ENCODE data around the gene DDIT4.
"Not testable (repeated sequence)": the region's sequence is repeated elsewhere in the genome, so short reads cannot be mapped to it uniquely, and the experiment has no call there.

The DDIT4 gene

GRCh38 chr10:72276421-72277339 lies 3.0 kb downstream of the DDIT4 start:
- DNase-seq (ENCODE audit: low read depth, low spot score), result no peak
- H3K27me3 ChIP-seq (ENCODE audit: insufficient read depth, insufficient read length), result no peaks in the 10 kb centered on the region
- no peaks in the 10 kb centered on the region for H3K9me3 ChIP-seq (ENCODE audit: insufficient read depth, low read length)
- no peak overlapping the region for H3K4me3 ChIP-seq (ENCODE audit: insufficient read length, low read depth)
- no peak for TF ChIP-seq SUZ12 (IDR thresholded peaks at IDR 0.05; ENCODE audit: extremely low read depth, insufficient read depth, insufficient read length)
- no peak for TF ChIP-seq YY1 (IDR thresholded peaks at IDR 0.05; ENCODE audit: insufficient read depth, insufficient read length)
- no peak for TF ChIP-seq ZNF274 (IDR thresholded peaks at IDR 0.05; ENCODE audit: low read depth, low read length)
- H3K36me3 ChIP-seq (ENCODE audit: insufficient read depth, insufficient read length, low read length), result peaks cover 9% of the 10 kb centered on the region
- H3K4me1 ChIP-seq (ENCODE audit: insufficient read depth, insufficient read length), result peaks cover 13% of the 10 kb centered on the region
- no peak overlapping the region for H3K9ac ChIP-seq (ENCODE audit: insufficient read length, low read depth)

GRCh38 chr10:72277340-72277995 lies 3.7 kb downstream of the DDIT4 start:
- peaks cover 9% of the 10 kb centered on the region for H3K36me3 ChIP-seq (ENCODE audit: insufficient read depth, insufficient read length, low read length)
- TF ChIP-seq ZNF274 (IDR thresholded peaks at IDR 0.05; ENCODE audit: low read depth, low read length) (no peak), YY1 (IDR thresholded peaks at IDR 0.05; ENCODE audit: insufficient read depth, insufficient read length) (no peak)
- H3K27me3 ChIP-seq (ENCODE audit: insufficient read depth, insufficient read length), result no peaks in the 10 kb centered on the region
- peaks cover 13% of the 10 kb centered on the region for H3K4me1 ChIP-seq (ENCODE audit: insufficient read depth, insufficient read length)
- H3K4me3 ChIP-seq (ENCODE audit: insufficient read length, low read depth), result no peak overlapping the region
- H3K9ac ChIP-seq (ENCODE audit: insufficient read length, low read depth), result peak overlapping the region; percentile 8
- no peak for DNase-seq (ENCODE audit: low read depth, low spot score)
- no peaks in the 10 kb centered on the region for H3K9me3 ChIP-seq (ENCODE audit: insufficient read depth, low read length)

GRCh38 chr10:72277996-72278667 lies 4.4 kb downstream of the DDIT4 start:
- H3K36me3 ChIP-seq (ENCODE audit: insufficient read depth, insufficient read length, low read length), result peaks cover 9% of the 10 kb centered on the region
- DNase-seq (ENCODE audit: low read depth, low spot score), result no peak
- H3K4me3 ChIP-seq (ENCODE audit: insufficient read length, low read depth), result no peak overlapping the region
- no peaks in the 10 kb centered on the region for H3K27me3 ChIP-seq (ENCODE audit: insufficient read depth, insufficient read length)
- no peak for TF ChIP-seq YY1 (IDR thresholded peaks at IDR 0.05; ENCODE audit: insufficient read depth, insufficient read length)
- TF ChIP-seq ZNF274 (IDR thresholded peaks at IDR 0.05; ENCODE audit: low read depth, low read length), result no peak
- TF ChIP-seq SUZ12 (IDR thresholded peaks at IDR 0.05; ENCODE audit: extremely low read depth, insufficient read depth, insufficient read length), result no peak
- H3K4me1 ChIP-seq (ENCODE audit: insufficient read depth, insufficient read length), result peaks cover 13% of the 10 kb centered on the region
- H3K9me3 ChIP-seq (ENCODE audit: insufficient read depth, low read length), result no peaks in the 10 kb centered on the region
- H3K9ac ChIP-seq (ENCODE audit: insufficient read length, low read depth), result no peak overlapping the region

GRCh38 chr10:72278668-72279393 lies 5.1 kb downstream of the DDIT4 start:
- H3K9ac ChIP-seq (ENCODE audit: insufficient read length, low read depth), result no peak overlapping the region
- H3K9me3 ChIP-seq (ENCODE audit: insufficient read depth, low read length), result no peaks in the 10 kb centered on the region
- peaks cover 13% of the 10 kb centered on the region for H3K4me1 ChIP-seq (ENCODE audit: insufficient read depth, insufficient read length)
- DNase-seq (ENCODE audit: low read depth, low spot score), result no peak
- H3K27me3 ChIP-seq (ENCODE audit: insufficient read depth, insufficient read length), result no peaks in the 10 kb centered on the region
- no peak overlapping the region for H3K4me3 ChIP-seq (ENCODE audit: insufficient read length, low read depth)
- peaks cover 9% of the 10 kb centered on the region for H3K36me3 ChIP-seq (ENCODE audit: insufficient read depth, insufficient read length, low read length)
- TF ChIP-seq YY1 (IDR thresholded peaks at IDR 0.05; ENCODE audit: insufficient read depth, insufficient read length), result no peak
- TF ChIP-seq ZNF274 (IDR thresholded peaks at IDR 0.05; ENCODE audit: low read depth, low read length), result no peak

GRCh38 chr10:72279587-72279986 lies 5.9 kb downstream of the DDIT4 start:
- H3K36me3 ChIP-seq (ENCODE audit: insufficient read depth, insufficient read length, low read length); H3K9ac ChIP-seq (ENCODE audit: insufficient read length, low read depth); H3K9me3 ChIP-seq (ENCODE audit: insufficient read depth, low read length); H3K27me3 ChIP-seq (ENCODE audit: insufficient read depth, insufficient read length); DNase-seq (ENCODE audit: low read depth, low spot score); H3K4me3 ChIP-seq (ENCODE audit: insufficient read length, low read depth): not testable (repeated sequence)
- H3K4me1 ChIP-seq (ENCODE audit: insufficient read depth, insufficient read length), result peaks cover 11% of the 10 kb centered on the region

GRCh38 chr10:72283131-72283530 lies 9.4 kb downstream of the DDIT4 start:
- H3K4me1 ChIP-seq (ENCODE audit: insufficient read depth, insufficient read length), result no peaks in the 10 kb centered on the region
- no peak for TF ChIP-seq ZNF274 (IDR thresholded peaks at IDR 0.05; ENCODE audit: low read depth, low read length)
- TF ChIP-seq YY1 (IDR thresholded peaks at IDR 0.05; ENCODE audit: insufficient read depth, insufficient read length), result no peak
- no peaks in the 10 kb centered on the region for H3K9me3 ChIP-seq (ENCODE audit: insufficient read depth, low read length)
- H3K36me3 ChIP-seq (ENCODE audit: insufficient read depth, insufficient read length, low read length), result no peaks in the 10 kb centered on the region
- DNase-seq (ENCODE audit: low read depth, low spot score), result no peak
- H3K9ac ChIP-seq (ENCODE audit: insufficient read length, low read depth), result no peak overlapping the region
- H3K4me3 ChIP-seq (ENCODE audit: insufficient read length, low read depth), result no peak overlapping the region
- no peaks in the 10 kb centered on the region for H3K27me3 ChIP-seq (ENCODE audit: insufficient read depth, insufficient read length)

All from NT2/D1 (cell line).